ENCODE results near the gene RLF.

Gene RLF, protein sequence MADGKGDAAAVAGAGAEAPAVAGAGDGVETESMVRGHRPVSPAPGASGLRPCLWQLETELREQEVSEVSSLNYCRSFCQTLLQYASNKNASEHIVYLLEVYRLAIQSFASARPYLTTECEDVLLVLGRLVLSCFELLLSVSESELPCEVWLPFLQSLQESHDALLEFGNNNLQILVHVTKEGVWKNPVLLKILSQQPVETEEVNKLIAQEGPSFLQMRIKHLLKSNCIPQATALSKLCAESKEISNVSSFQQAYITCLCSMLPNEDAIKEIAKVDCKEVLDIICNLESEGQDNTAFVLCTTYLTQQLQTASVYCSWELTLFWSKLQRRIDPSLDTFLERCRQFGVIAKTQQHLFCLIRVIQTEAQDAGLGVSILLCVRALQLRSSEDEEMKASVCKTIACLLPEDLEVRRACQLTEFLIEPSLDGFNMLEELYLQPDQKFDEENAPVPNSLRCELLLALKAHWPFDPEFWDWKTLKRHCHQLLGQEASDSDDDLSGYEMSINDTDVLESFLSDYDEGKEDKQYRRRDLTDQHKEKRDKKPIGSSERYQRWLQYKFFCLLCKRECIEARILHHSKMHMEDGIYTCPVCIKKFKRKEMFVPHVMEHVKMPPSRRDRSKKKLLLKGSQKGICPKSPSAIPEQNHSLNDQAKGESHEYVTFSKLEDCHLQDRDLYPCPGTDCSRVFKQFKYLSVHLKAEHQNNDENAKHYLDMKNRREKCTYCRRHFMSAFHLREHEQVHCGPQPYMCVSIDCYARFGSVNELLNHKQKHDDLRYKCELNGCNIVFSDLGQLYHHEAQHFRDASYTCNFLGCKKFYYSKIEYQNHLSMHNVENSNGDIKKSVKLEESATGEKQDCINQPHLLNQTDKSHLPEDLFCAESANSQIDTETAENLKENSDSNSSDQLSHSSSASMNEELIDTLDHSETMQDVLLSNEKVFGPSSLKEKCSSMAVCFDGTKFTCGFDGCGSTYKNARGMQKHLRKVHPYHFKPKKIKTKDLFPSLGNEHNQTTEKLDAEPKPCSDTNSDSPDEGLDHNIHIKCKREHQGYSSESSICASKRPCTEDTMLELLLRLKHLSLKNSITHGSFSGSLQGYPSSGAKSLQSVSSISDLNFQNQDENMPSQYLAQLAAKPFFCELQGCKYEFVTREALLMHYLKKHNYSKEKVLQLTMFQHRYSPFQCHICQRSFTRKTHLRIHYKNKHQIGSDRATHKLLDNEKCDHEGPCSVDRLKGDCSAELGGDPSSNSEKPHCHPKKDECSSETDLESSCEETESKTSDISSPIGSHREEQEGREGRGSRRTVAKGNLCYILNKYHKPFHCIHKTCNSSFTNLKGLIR (N-terminal part only)

DNA sequence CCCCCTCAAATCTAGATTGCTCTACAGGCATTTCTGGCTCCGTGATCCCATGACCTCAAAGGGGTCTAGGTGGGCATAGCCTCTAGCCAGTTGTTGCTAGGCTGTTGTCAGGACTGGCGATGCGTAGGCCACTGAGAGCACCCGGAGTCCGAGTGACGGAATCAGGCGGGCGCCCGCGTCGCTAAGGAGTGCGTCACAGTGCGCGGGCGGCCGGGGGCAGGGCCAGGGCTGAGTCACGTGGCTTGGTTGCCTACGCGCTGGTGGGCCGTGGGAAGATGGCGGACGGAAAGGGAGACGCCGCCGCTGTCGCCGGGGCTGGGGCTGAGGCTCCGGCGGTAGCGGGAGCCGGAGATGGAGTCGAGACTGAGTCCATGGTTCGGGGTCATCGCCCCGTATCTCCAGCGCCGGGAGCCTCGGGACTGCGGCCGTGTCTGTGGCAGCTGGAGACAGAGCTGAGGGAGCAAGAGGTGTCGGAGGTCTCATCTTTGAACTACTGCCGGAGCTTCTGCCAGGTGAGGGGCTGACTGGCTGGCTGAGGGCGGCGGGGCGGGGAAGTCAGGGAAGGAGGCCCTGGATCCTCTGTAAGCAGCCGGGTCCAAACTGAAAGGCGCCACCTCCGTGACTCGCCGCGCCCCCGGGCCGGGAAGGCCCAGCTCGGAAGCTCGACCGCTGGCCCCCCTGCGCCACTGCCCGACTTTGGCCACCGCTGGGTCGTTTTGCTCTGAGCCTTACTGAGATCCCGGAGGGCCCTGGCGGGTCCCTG lies at the start of gene RLF:
Gene RLF (plus strand): TSS at position 263 of the 763 bp plus-strand sequence. CDS start 13 bp downstream, at position 276.
- Histone ChIP-seq H3K4me3 (ENCODE audit: low read length) (peak within 1 kb of the TSS; percentile 90), H3K27ac (ENCODE audit: low read length) (peak within 1 kb of the TSS; percentile 55), H3K4me1 (ENCODE audit: insufficient read depth, low read length) (peaks cover 5% of the 10 kb centered on the region), H3K27me3 (ENCODE audit: insufficient read depth, low read length) (no peaks in the 10 kb centered on the region), H3K9ac (ENCODE audit: low read depth, low read length) (peak within 1 kb of the TSS; percentile 89), H3K9me3 (ENCODE audit: insufficient read depth, low read depth, low read length) (no peaks in the 10 kb centered on the region), H3K36me3 (ENCODE audit: insufficient read depth, low read depth, low read length) (no peaks in the 10 kb centered on the region)

DNA sequence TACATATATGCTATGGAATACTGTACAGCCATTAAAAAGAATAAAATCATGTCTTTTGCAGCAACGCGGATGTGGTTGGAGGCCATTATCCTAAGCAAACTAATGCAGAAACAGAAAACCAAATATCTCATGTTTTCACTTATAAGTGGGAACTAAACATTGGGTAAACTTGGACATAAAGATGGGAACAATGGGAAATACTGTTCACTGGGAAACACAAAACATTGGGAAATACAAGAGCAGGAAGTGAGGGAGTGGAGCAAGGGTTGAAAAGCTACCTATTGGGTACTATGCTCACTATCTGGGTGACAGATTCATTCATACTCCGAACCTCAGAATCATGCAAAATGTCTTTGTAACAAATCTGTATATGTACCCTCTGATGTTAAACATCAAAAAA lies 46.8 kb upstream of the RLF start:
- Histone ChIP-seq H3K36me3 (ENCODE audit: insufficient read depth, low read depth, low read length) (no peaks in the 10 kb centered on the region), H3K9ac (ENCODE audit: low read depth, low read length) (no peak overlapping the region), H3K9me3 (ENCODE audit: insufficient read depth, low read depth, low read length) (peaks cover 6% of the 10 kb centered on the region; the same call in 1 of the 2 replicates), H3K4me1 (ENCODE audit: insufficient read depth, low read length) (no peaks in the 10 kb centered on the region), H3K27ac (ENCODE audit: low read length) (no peak overlapping the region), H3K27me3 (ENCODE audit: insufficient read depth, low read length) (peaks cover 4% of the 10 kb centered on the region; the same call in 1 of the 2 replicates), H3K4me3 (ENCODE audit: low read length) (no peak overlapping the region)

DNA sequence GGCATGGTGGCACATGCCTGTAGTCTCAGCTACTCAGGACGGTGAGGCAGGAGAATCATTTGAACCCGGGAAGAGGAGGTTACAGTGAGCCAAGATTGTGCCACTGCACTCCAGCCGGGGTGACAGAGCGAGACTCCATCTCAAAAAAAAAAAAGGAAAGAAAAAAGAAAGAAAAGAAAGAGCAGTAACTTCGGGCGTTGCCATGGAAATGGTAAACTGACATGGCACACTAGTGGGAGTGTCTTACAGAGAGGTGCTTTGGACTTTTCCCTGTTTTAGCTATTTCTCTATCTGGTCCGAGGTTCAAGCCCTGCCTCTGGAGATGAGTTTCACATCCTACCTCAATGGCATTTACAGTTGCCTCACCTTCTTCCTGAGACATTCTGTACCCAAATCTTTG lies 41.1 kb upstream of the RLF start:
- Histone ChIP-seq H3K9me3 (ENCODE audit: insufficient read depth, low read depth, low read length) (no peaks in the 10 kb centered on the region), H3K4me3 (ENCODE audit: low read length) (no peak overlapping the region), H3K36me3 (ENCODE audit: insufficient read depth, low read depth, low read length) (no peaks in the 10 kb centered on the region), H3K4me1 (ENCODE audit: insufficient read depth, low read length) (no peaks in the 10 kb centered on the region), H3K27me3 (ENCODE audit: insufficient read depth, low read length) (peaks cover 5% of the 10 kb centered on the region; the same call in 1 of the 2 replicates), H3K27ac (ENCODE audit: low read length) (no peak overlapping the region), H3K9ac (ENCODE audit: low read depth, low read length) (no peak overlapping the region)

DNA sequence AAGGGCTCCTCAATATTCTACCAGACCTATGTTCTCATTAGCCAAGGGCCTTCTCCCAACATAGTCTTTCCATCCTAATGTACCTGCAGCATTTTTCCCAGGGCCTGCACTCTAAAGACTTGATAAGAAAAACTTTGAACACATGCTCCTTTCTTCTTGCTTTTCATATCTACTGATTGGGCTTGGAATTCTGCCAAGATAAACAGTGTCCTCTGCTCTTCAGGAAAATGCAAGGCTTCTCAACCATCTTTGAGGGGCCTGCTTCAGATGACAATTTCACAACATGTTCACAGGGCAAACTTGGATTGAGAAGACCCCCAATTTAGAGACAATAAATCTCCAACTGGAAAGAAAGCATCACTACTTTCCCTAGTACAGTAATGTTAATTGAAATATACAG lies 38.3 kb upstream of the RLF start:
- H3K4me1 ChIP-seq (ENCODE audit: insufficient read depth, low read length): no peaks in the 10 kb centered on the region
- H3K9ac ChIP-seq (ENCODE audit: low read depth, low read length): no peak overlapping the region
- no peaks in the 10 kb centered on the region for H3K36me3 ChIP-seq (ENCODE audit: insufficient read depth, low read depth, low read length)
- no peak overlapping the region for H3K27ac ChIP-seq (ENCODE audit: low read length)
- no peaks in the 10 kb centered on the region for H3K9me3 ChIP-seq (ENCODE audit: insufficient read depth, low read depth, low read length)
- peaks cover 5% of the 10 kb centered on the region; the same call in 1 of the 2 replicates for H3K27me3 ChIP-seq (ENCODE audit: insufficient read depth, low read length)
- H3K4me3 ChIP-seq (ENCODE audit: low read length): no peak overlapping the region

DNA sequence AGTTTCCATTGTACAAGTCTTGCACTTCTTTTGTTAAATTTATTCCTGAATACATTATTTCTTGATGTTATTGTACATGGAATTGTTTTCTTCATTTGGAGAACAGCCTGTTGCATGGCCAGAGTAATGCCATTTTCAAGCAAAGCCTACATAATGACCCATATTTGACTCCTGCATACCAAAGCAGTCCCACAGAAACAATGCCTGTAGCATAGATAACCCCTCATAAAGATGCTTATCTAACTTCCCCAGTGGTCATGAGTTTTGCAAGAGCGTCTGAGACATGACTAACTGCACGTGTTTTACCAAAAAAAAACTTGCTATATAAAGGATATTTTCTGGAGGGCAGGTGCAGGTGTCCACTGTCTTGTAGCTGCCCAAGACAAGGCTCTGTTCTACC lies 30.3 kb upstream of the RLF start:
- Histone ChIP-seq H3K27me3 (ENCODE audit: insufficient read depth, low read length) (no peaks in the 10 kb centered on the region), H3K36me3 (ENCODE audit: insufficient read depth, low read depth, low read length) (no peaks in the 10 kb centered on the region), H3K9me3 (ENCODE audit: insufficient read depth, low read depth, low read length) (no peaks in the 10 kb centered on the region), H3K27ac (ENCODE audit: low read length) (no peak overlapping the region), H3K4me1 (ENCODE audit: insufficient read depth, low read length) (no peaks in the 10 kb centered on the region), H3K4me3 (ENCODE audit: low read length) (no peak overlapping the region), H3K9ac (ENCODE audit: low read depth, low read length) (no peak overlapping the region)

DNA sequence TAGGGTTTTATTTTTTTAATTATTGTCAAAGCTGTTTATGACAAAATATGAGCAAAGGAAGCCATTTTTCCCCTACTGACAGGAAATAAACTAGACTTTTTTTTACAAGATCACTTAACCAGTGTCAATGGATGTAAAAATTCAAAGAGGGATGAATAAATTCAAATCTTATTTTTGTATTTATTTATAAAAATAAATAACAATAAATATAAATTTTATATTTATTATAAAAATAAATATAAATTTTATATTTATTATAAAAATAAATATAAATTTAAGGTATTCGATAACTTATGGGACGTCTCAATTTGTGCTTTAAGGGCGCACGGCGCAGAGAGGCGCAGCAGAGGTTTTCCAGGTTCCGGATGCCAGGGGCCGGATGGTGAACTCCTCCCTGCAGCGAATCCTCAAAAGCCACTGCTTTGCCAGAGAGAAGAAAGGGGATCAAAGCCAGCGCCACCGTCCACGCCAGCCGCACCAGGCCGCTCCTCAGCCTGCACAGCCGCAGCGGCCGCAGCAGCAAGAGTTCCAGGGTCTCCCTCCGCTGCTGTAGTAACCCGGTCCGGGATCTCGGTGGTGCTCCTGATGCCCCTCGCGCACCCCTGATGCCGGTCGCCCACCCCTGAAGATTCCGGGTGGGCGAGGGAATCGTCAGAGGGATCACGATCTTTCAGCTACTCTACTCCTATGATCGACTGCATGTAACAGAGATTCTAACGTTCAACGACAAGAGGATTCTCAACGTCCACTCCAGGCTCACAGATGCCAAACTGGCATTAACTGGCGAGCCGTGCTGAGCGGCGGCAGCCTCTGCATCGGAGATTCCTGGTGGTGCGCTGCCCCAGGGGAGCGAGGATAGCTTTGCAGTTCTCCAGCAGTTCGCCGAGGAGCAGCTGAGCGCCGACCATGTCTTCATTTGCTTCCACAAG lies 28.5 kb upstream of the RLF start:
- H3K9ac ChIP-seq (ENCODE audit: low read depth, low read length): no peak overlapping the region
- no peak overlapping the region for H3K4me3 ChIP-seq (ENCODE audit: low read length)
- no peaks in the 10 kb centered on the region for H3K4me1 ChIP-seq (ENCODE audit: insufficient read depth, low read length)
- no peaks in the 10 kb centered on the region for H3K9me3 ChIP-seq (ENCODE audit: insufficient read depth, low read depth, low read length)
- H3K36me3 ChIP-seq (ENCODE audit: insufficient read depth, low read depth, low read length): no peaks in the 10 kb centered on the region
- no peak overlapping the region for H3K27ac ChIP-seq (ENCODE audit: low read length)
- no peaks in the 10 kb centered on the region for H3K27me3 ChIP-seq (ENCODE audit: insufficient read depth, low read length)

DNA sequence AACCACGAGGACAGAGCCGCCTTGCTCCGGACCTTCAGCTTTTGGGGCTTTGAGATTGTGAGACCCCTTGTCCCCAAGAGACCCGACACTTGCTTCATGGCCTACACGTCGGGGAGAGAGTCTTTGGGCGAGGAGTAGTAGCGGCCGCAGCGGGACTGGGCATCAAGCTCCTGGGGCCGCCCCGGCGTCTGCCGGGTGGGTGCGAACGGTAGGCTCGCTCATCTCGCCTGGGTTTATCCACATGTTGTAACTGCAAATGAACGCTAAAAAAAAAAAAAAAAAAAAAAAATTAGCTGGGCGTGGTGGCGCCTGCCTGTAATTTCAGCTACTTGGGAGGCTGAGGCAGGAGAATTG lies 27.9 kb upstream of the RLF start:
- H3K4me3 ChIP-seq (ENCODE audit: low read length): no peak overlapping the region
- H3K27me3 ChIP-seq (ENCODE audit: insufficient read depth, low read length): no peaks in the 10 kb centered on the region
- no peak overlapping the region for H3K9ac ChIP-seq (ENCODE audit: low read depth, low read length)
- no peak overlapping the region for H3K27ac ChIP-seq (ENCODE audit: low read length)
- no peaks in the 10 kb centered on the region for H3K4me1 ChIP-seq (ENCODE audit: insufficient read depth, low read length)
- no peaks in the 10 kb centered on the region for H3K36me3 ChIP-seq (ENCODE audit: insufficient read depth, low read depth, low read length)
- no peaks in the 10 kb centered on the region for H3K9me3 ChIP-seq (ENCODE audit: insufficient read depth, low read depth, low read length)

DNA sequence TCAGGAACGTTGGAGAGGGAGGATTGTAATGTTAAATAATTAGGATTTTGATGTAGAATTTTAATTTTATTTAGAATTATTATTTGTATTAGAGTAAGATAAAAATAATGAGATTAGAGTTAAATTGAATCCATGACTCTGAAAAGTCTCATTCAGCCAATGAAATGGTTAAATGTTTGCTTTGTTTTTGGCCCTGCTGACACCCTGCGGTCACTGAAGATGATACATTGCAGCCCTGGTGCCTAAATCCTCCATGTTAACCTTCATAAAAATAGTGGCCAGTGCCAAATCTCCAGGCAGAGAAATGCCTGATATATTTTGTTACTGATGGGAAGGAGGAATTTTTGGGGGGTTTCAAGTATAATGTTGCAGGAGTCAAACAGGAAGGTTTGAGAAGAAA lies 27.3 kb upstream of the RLF start:
- Histone ChIP-seq H3K27me3 (ENCODE audit: insufficient read depth, low read length) (no peaks in the 10 kb centered on the region), H3K4me1 (ENCODE audit: insufficient read depth, low read length) (no peaks in the 10 kb centered on the region), H3K9ac (ENCODE audit: low read depth, low read length) (no peak overlapping the region), H3K4me3 (ENCODE audit: low read length) (no peak overlapping the region), H3K27ac (ENCODE audit: low read length) (no peak overlapping the region), H3K36me3 (ENCODE audit: insufficient read depth, low read depth, low read length) (no peaks in the 10 kb centered on the region), H3K9me3 (ENCODE audit: insufficient read depth, low read depth, low read length) (no peaks in the 10 kb centered on the region)

DNA sequence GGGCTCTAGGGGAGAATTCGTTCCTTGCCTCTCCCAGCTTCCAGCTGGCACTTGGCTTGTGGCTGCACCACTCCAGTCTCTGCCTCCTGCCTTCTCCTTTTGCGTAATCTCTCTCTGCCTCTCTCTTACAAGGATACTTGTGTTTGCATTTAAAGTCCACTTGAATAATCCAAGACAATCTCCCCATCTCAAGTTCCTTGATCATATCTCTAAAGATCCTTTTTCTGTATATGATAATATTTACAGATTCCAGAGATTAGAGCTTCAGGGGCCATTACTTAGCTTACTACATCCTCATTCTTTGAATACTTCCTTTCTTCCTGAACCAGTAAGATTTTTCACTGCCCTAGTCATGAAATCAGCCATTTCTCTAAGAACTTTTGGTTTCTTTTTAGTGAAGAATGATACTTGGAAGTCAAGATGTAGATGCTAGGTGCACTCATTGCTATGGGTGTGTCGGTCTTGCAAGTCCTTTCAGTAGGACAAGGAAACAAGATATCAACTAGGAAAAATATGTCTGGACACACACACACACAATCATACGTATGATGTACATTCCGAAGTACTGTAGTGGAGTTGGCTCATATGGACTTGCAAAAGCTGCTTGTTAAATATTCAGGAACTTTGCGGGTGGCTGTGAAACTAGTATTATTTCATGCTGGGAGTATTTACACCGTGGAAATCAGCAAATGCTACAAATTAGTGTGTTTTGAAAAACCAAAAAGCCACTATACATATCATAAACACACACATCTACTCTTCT lies 20.8 kb upstream of the RLF start:
- Histone ChIP-seq H3K9me3 (ENCODE audit: insufficient read depth, low read depth, low read length) (no peaks in the 10 kb centered on the region), H3K4me3 (ENCODE audit: low read length) (no peak overlapping the region), H3K36me3 (ENCODE audit: insufficient read depth, low read depth, low read length) (no peaks in the 10 kb centered on the region), H3K27ac (ENCODE audit: low read length) (no peak overlapping the region), H3K27me3 (ENCODE audit: insufficient read depth, low read length) (peaks cover 13% of the 10 kb centered on the region), H3K4me1 (ENCODE audit: insufficient read depth, low read length) (no peaks in the 10 kb centered on the region; the same call in 1 of the 2 replicates), H3K9ac (ENCODE audit: low read depth, low read length) (no peak overlapping the region)

All from iPS-20b (cell line).